ENCODE measurements around the gene ACSBG1. TPM values are rescaled to one million over a fixed set of nuclear protein-coding genes. Genes with fewer than 3 reads are reported as not detected.

ACSBG1 gene
- total RNA-seq, 4 donors from 2014 or later = 1.5 TPM; not detected in 3

GRCh38 chr15:78130466-78131294 lies 103.7 kb downstream of the ACSBG1 start:
- TF ChIP-seq CTCF (IDR thresholded peaks at IDR 0.05) (no peak), POLR2A (IDR thresholded peaks at IDR 0.05) (no peak), EP300 (IDR thresholded peaks at IDR 0.05; ENCODE audit: low read depth) (no peak), POLR2AphosphoS5 (IDR thresholded peaks at IDR 0.05) (no peak)
- intact Hi-C loops (cut with DNase I; ENCODE audit: low total_unique reads) (no loop called here), in situ Hi-C loops (cut with MboI; ENCODE audit: low pct_ligation_motif_present in 1 of 4, low pct_unique_long_range_greater_than_20kb in 1 of 4, low sequenced_read_pairs in 3 of 4) (loop anchor here in 1 of 4 donors (25.0 kb wide), 1 partner anchor 307 kb away; the partner anchor contains the start of gene IREB2)
- DNase-seq = peak; percentile 39
- 34 to 89% methylated on average over 5 to 43 of the region's 51 CpGs for WGBS, 2 donors (ENCODE audit: low coverage in 1 of 2)
- peaks cover 7 to 23% (median 10%) of the 10 kb centered on the region in 4 donors for H3K4me1 ChIP-seq
- H3K27ac ChIP-seq = peak overlapping the region; percentile 80 to 87 (median 84)
- H3K9me3 ChIP-seq = no peaks in the 10 kb centered on the region
- peak overlapping the region in 3 of 4 donors; percentile 62 to 73 (median 66) for H3K4me3 ChIP-seq
- H3K27me3 ChIP-seq = no peaks in the 10 kb centered on the region
- no peaks in the 10 kb centered on the region for H3K36me3 ChIP-seq

- in situ Hi-C loops (cut with MboI; ENCODE audit: low pct_ligation_motif_present in 1 of 4, low pct_unique_long_range_greater_than_20kb in 1 of 4, low sequenced_read_pairs in 3 of 4) = loop anchor here in 1 of 4 donors (25.0 kb wide), 1 partner anchor 307 kb away; the partner anchor contains the start of gene IREB2
- no peak for DNase-seq
- Histone ChIP-seq H3K36me3 (no peaks in the 10 kb centered on the region), H3K9me3 (no peaks in the 10 kb centered on the region), H3K4me1 (peaks cover 7 to 23% (median 10%) of the 10 kb centered on the region in 4 donors), H3K4me3 (no peak overlapping the region), H3K27me3 (no peaks in the 10 kb centered on the region), H3K27ac (no peak overlapping the region)
- WGBS, 2 donors (ENCODE audit: low coverage in 1 of 2) = 90 to 91% methylated on average over 3 to 5 of the region's 5 CpGs
- no peak for TF ChIP-seq EP300 (IDR thresholded peaks at IDR 0.05; ENCODE audit: low read depth)
- no peak for TF ChIP-seq POLR2A (IDR thresholded peaks at IDR 0.05)
- TF ChIP-seq CTCF (IDR thresholded peaks at IDR 0.05) = no peak
- no peak for TF ChIP-seq POLR2AphosphoS5 (IDR thresholded peaks at IDR 0.05)
- intact Hi-C loops (cut with DNase I; ENCODE audit: low total_unique reads) = no loop called here
Measured at GRCh38 chr15:78129751-78130287, 104.5 kb downstream of the ACSBG1 start.

GRCh38 chr15:78129077-78129750 lies 105.2 kb downstream of the ACSBG1 start:
- in situ Hi-C loops (cut with MboI; ENCODE audit: low pct_ligation_motif_present in 1 of 4, low pct_unique_long_range_greater_than_20kb in 1 of 4, low sequenced_read_pairs in 3 of 4) (loop anchor here in 1 of 4 donors (25.0 kb wide), 1 partner anchor 308 kb away; the partner anchor contains the start of gene IREB2), intact Hi-C loops (cut with DNase I; ENCODE audit: low total_unique reads) (no loop called here)
- H3K4me1 ChIP-seq = peaks cover 7 to 23% (median 10%) of the 10 kb centered on the region in 4 donors
- WGBS, 2 donors (ENCODE audit: low coverage in 1 of 2) = 75 to 80% methylated on average over 1 to 8 of the region's 8 CpGs
- no peaks in the 10 kb centered on the region for H3K27me3 ChIP-seq
- no peak overlapping the region for H3K4me3 ChIP-seq
- no peaks in the 10 kb centered on the region for H3K36me3 ChIP-seq
- no peak overlapping the region for H3K27ac ChIP-seq
- no peak for TF ChIP-seq CTCF (IDR thresholded peaks at IDR 0.05)
- no peak for TF ChIP-seq POLR2AphosphoS5 (IDR thresholded peaks at IDR 0.05)
- no peak for TF ChIP-seq EP300 (IDR thresholded peaks at IDR 0.05; ENCODE audit: low read depth)
- TF ChIP-seq POLR2A (IDR thresholded peaks at IDR 0.05) = no peak
- H3K9me3 ChIP-seq = no peaks in the 10 kb centered on the region
- DNase-seq = no peak

- peak overlapping the region in 1 of 4 donors; percentile 24 for H3K27ac ChIP-seq
- in situ Hi-C loops (cut with MboI; ENCODE audit: low pct_ligation_motif_present in 1 of 4, low pct_unique_long_range_greater_than_20kb in 1 of 4, low sequenced_read_pairs in 3 of 4) = loop anchor here in 1 of 4 donors (25.0 kb wide), 1 partner anchor 309 kb away; the partner anchor contains the start of gene IREB2
Measured at GRCh38 chr15:78127882-78128281, 106.5 kb downstream of the ACSBG1 start.

More at GRCh38 chr15:78127882-78128281, 106.5 kb downstream of the ACSBG1 start:
- H3K4me3 ChIP-seq = no peak overlapping the region
- no peak for DNase-seq
- TF ChIP-seq POLR2A (IDR thresholded peaks at IDR 0.05) (no peak), EP300 (IDR thresholded peaks at IDR 0.05; ENCODE audit: low read depth) (no peak), CTCF (IDR thresholded peaks at IDR 0.05) (no peak), POLR2AphosphoS5 (IDR thresholded peaks at IDR 0.05) (no peak)
- no peaks in the 10 kb centered on the region for H3K27me3 ChIP-seq
- H3K36me3 ChIP-seq = no peaks in the 10 kb centered on the region
- WGBS, 2 donors (ENCODE audit: low coverage in 1 of 2) = 46% methylated on average over 2 of the region's 2 CpGs; no CpG with 5 or more reads in 1 of the 2 donors
- no peaks in the 10 kb centered on the region for H3K9me3 ChIP-seq
- intact Hi-C loops (cut with DNase I; ENCODE audit: low total_unique reads) = no loop called here
- peaks cover 7 to 23% (median 10%) of the 10 kb centered on the region in 4 donors for H3K4me1 ChIP-seq

Measured in transverse colon (tissue), 4 donors.